HCT116 (cell line): Measurements from ENCODE around the gene PANK3.

ENCODE experiments used
- CEBPB ChIP-seq: IDR thresholded peaks from 2 replicates; pipeline ENCODE4 v1.6.1; 2012; ENCODE audit warnings: low read depth
- CTCF ChIP-seq, 3 experiments: fragments of 200-600 bp in 1 of 3; sonication (generic) in 1 of 3; IDR thresholded peaks in 2 of 3; conservative IDR thresholded peaks in 1 of 3; 2 replicates each; pipeline ENCODE4 v1.5.1; 2012 to 2017; ENCODE audit warnings: low read depth in 2 of 3, low read length in 2 of 3, antibody characterized with exemption in 1 of 3, borderline replicate concordance in 1 of 3, control low read depth in 1 of 3, mild to moderate bottlenecking in 1 of 3, mixed read lengths in 1 of 3, mixed run types in 1 of 3, moderate library complexity in 1 of 3; ENCODE audit not compliant: insufficient read depth in 1 of 3
- EZH2 ChIP-seq: fragments of 200-600 bp; sonication (generic); IDR thresholded peaks from 2 replicates; pipeline ENCODE4 v1.6.1; 2017; ENCODE audit warnings: antibody characterized with exemption, mixed run types
- MAX ChIP-seq: IDR thresholded peaks from 2 replicates; pipeline ENCODE4 v1.6.1; 2012
- POLR2A ChIP-seq: IDR thresholded peaks from 2 replicates; pipeline ENCODE4 v1.7.0; 2011; ENCODE audit warnings: borderline replicate concordance; ENCODE audit not compliant: insufficient read depth, insufficient read length; ENCODE audit errors: extremely low read depth
- REST ChIP-seq: IDR thresholded peaks from 2 replicates; pipeline ENCODE4 v1.6.1; 2012; ENCODE audit warnings: low read depth
- ZNF274 ChIP-seq: fragments of 200-500 bp; sonication (Bioruptor generic); IDR thresholded peaks from 2 replicates; pipeline ENCODE4 v1.6.1; 2014; ENCODE audit warnings: mild to moderate bottlenecking, low read depth, low read length, inconsistent platforms

- TF ChIP-seq ZNF274 (no peak), CTCF (IDR thresholded peaks at IDR 0.05 in 2 of 3, conservative IDR thresholded peaks at IDR 0.05 in 1 of 3; ENCODE audit: borderline replicate concordance in 1 of 3, insufficient read depth in 1 of 3, low read depth in 2 of 3, low read length in 2 of 3) (no peak), REST (no peak), EZH2 (no peak), MAX (no peak), CEBPB (no peak), POLR2A (no peak)
Measured at GRCh38 chr5:168552146-168552545, 27.0 kb downstream of the PANK3 start.
